Activated CD8-positive, alpha-beta T cell treated with anti-CD3 and anti-CD28 coated beads for 36 hours (primary cell): ENCODE results near the gene TANGO6. TPM values are rescaled to one million over a fixed set of nuclear protein-coding genes. Genes with fewer than 3 reads are reported as not detected.

Source experiments
- ATAC-seq: fragments of 200-7000 bp; cut with Tn5 transposase; one replicate; pipeline ENCODE4 v1.10.0; 2021; ENCODE audit warnings: mild to moderate bottlenecking, moderate library complexity
- CTCF ChIA-PET: fragments of 350-600 bp; sonication (Branson Sonifier 250); formaldehyde crosslinking; loops from one replicate; lab custom pipeline; 2021; ENCODE audit warnings: antibody characterized with exemption; lab: Charles Lee
- POLR2A ChIA-PET: fragments of 350-600 bp; sonication (Branson Sonifier 250); formaldehyde crosslinking; loops from one replicate; lab custom pipeline; 2021; ENCODE audit warnings: antibody characterized with exemption; lab: Charles Lee
- DNase-seq: peaks from one replicate; pipeline ENCODE4 v3.0.0-alpha.2; 2020
- H3K27ac Mint-ChIP-seq: one replicate; pipeline ENCODE4 v1.8.0; 2021; ENCODE audit warnings: mild to moderate bottlenecking, mixed read lengths
- H3K27me3 Mint-ChIP-seq: one replicate; pipeline ENCODE4 v1.8.0; 2021; ENCODE audit warnings: mixed read lengths
- H3K36me3 Mint-ChIP-seq: one replicate; pipeline ENCODE4 v1.8.0; 2021; ENCODE audit warnings: low read depth, mixed read lengths
- H3K4me1 Mint-ChIP-seq: one replicate; pipeline ENCODE4 v1.8.0; 2021; ENCODE audit warnings: low read depth, mixed read lengths
- H3K4me3 Mint-ChIP-seq: one replicate; pipeline ENCODE4 v1.8.0; 2021; ENCODE audit warnings: mild to moderate bottlenecking, moderate library complexity, mixed read lengths
- H3K9me3 Mint-ChIP-seq: one replicate; pipeline ENCODE4 v1.8.0; 2021; ENCODE audit warnings: mixed read lengths
- intact Hi-C: fragments of 100-400 bp; cut with micrococcal nuclease; formaldehyde crosslinking; loops from one replicate; pipeline ENCODE4 v1.10.0; 2022
- total RNA-seq, 2 experiments: library from RNA; stranded (reverse); gene quantifications; one replicate each; pipeline ENCODE4 v1.2.3, GENCODE V29; 2021
- TF ChIP-seq, protein P1 (sequence below): fragments of 200-600 bp; IDR thresholded peaks from one replicate; pipeline ENCODE4 v1.8.0; 2022; ENCODE audit warnings: antibody characterized with exemption, mild to moderate bottlenecking

Gene TANGO6
- total RNA-seq, 2 experiments from 2014 or later = 23.0 to 27.0 TPM

DNA sequence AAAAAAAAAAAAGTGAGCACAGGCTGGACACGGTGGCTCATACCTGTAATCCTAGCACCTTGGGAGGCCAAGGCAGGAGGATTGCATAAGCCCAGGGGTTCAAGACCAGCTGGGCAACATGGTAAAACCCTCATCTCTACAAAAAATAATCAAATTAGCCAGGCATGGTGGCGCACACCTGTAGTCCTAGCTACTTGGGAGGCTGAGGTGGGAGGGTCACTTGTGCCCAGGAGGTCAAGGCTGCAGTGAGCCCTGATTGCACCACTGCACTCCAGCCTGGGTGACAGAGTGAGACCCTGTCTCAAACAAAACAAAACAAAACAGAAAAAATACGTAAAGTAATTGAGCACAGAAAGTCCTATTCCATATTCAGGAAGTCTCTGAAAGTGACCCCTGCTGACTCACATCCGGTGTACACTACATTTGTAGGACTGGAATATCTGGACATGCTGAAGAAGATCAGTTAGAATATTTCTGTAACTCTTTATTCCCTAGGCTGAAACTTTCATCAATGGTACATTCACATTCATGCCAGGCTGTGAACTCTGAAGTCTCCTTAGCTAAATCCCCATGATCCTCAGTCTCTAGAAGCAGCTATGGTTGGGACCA is 196.1 kb downstream of the TANGO6 start:
- CTCF ChIA-PET = no interaction called here
- Mint-ChIP-seq H3K9me3 (no peaks in the 10 kb centered on the region), H3K4me1 (no peaks in the 10 kb centered on the region), H3K36me3 (peaks cover 34% of the 10 kb centered on the region), H3K4me3 (no peak overlapping the region), H3K27ac (no peak overlapping the region), H3K27me3 (no peaks in the 10 kb centered on the region)
- DNase-seq = no peak
- POLR2A ChIA-PET = no interaction called here
- ATAC-seq = no peak
- TF ChIP-seq, protein P1, sequence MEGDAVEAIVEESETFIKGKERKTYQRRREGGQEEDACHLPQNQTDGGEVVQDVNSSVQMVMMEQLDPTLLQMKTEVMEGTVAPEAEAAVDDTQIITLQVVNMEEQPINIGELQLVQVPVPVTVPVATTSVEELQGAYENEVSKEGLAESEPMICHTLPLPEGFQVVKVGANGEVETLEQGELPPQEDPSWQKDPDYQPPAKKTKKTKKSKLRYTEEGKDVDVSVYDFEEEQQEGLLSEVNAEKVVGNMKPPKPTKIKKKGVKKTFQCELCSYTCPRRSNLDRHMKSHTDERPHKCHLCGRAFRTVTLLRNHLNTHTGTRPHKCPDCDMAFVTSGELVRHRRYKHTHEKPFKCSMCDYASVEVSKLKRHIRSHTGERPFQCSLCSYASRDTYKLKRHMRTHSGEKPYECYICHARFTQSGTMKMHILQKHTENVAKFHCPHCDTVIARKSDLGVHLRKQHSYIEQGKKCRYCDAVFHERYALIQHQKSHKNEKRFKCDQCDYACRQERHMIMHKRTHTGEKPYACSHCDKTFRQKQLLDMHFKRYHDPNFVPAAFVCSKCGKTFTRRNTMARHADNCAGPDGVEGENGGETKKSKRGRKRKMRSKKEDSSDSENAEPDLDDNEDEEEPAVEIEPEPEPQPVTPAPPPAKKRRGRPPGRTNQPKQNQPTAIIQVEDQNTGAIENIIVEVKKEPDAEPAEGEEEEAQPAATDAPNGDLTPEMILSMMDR = no peak
- intact Hi-C loops = no loop called here

DNA sequence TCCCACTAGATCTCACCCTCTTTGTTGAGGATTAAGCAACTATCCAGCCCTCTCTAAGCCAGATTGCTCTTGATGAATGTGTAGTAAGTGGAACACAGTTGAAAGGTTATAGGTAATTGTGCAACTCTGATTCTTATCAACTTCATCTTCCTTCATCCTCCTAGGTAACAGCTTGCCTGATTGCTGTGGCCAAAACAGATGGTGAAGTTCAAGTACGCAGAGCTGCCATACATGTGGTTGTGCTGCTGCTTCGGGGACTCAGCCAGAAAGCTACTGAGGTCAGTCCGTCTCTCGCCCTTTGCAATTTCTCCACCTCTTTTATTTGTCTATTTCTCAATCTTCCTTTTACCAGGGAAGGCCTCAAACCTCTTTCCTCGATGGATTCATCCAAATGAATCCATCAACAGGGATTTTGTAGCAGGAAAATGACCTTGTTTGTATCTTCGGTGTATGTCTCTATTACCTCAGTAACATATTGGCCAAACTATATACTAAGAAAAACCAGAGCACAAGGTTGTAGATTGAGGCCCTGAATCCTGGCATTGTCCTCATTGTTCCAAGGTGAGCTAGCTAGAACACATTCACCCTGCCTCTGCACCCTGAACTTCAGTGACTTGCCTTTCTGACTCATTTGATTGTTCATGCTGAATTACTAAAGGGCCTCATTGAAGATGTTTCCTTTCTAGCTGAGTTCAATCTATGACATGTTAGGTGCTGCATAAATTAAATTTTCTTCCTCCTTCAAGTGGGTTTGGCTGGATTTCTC is 197.0 kb downstream of the TANGO6 start:
- TF ChIP-seq, protein P1 = no peak
- H3K27me3 Mint-ChIP-seq = no peaks in the 10 kb centered on the region
- H3K9me3 Mint-ChIP-seq = no peaks in the 10 kb centered on the region
- DNase-seq (no peak), ATAC-seq (no peak)
- CTCF ChIA-PET = no interaction called here
- POLR2A ChIA-PET = no interaction called here
- H3K27ac Mint-ChIP-seq = no peak overlapping the region
- intact Hi-C loops = no loop called here
- peaks cover 34% of the 10 kb centered on the region for H3K36me3 Mint-ChIP-seq
- no peaks in the 10 kb centered on the region for H3K4me1 Mint-ChIP-seq
- H3K4me3 Mint-ChIP-seq = no peak overlapping the region

DNA sequence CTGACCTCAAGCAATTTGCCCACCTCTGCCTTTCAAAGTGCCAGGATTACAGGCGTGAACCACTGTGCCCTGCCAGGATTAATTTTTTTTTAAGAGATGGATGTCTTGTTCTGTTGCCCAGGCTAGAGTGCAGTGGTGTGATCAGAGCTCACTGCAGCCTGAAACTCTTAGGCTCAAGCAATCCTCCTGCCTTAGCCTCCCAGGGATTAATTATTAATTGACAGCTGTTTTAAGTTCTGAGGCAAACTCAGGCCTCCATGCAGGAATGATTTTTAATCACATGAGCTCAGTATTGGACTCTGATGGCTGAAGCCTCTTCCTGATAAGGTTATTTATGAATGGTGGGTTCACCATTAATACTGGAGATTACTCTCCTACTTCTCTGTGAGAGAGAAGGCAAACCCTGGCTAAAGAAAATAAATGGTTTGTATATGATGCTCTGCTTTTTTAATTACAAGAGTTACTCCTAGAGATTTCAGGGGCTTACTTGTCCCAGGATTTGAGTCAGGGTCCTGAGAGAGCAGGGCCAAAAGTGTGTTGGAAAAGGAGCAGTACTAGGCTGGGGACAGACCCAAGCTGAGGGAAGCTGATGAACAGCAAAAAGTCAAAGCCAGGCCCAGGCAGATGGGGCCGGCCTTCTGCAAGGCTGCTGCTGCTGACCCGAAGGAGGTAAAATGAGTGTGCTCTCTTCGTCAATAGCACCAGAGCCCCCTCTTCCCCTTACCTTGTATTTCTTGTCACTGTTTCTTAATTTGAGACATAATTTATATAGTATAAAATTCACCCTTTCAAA is 205.2 kb downstream of the TANGO6 start:
- H3K4me3 Mint-ChIP-seq = no peak overlapping the region
- no peaks in the 10 kb centered on the region for H3K9me3 Mint-ChIP-seq
- POLR2A ChIA-PET = interaction anchor here (0.6 kb wide), 1 partner anchor 21 kb away, joined by 4 read pairs; no protein-coding TSS in a partner anchor
- H3K36me3 Mint-ChIP-seq = peaks cover 3% of the 10 kb centered on the region
- intact Hi-C loops = no loop called here
- DNase-seq = no peak
- no peak for ATAC-seq
- no peak overlapping the region for H3K27ac Mint-ChIP-seq
- H3K27me3 Mint-ChIP-seq = no peaks in the 10 kb centered on the region
- H3K4me1 Mint-ChIP-seq = no peaks in the 10 kb centered on the region
- CTCF ChIA-PET = no interaction called here
- TF ChIP-seq, protein P1 = no peak

DNA sequence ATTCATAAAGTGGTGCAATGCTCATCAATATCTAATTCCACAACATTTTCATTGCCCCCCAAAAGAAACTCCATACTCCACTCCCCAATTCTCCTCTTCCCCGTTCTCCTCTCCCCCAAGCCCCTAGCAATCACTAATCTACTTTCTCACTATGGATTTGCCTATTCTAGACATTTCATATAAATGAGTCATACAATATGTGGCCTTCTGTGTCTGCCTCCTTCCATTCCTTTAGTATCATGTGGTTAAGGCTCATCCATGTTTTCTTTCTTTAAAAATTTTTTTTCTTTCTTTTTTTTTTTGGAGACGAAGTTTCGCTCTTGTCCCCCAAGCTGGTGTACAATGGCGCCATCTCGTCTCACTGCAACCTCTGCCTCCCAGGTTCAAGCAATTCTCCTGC is 205.8 kb downstream of the TANGO6 start:
- intact Hi-C loops = no loop called here
- Mint-ChIP-seq H3K9me3 (no peaks in the 10 kb centered on the region), H3K4me3 (no peak overlapping the region), H3K4me1 (no peaks in the 10 kb centered on the region), H3K36me3 (peaks cover 3% of the 10 kb centered on the region), H3K27ac (no peak overlapping the region), H3K27me3 (no peaks in the 10 kb centered on the region)
- DNase-seq = no peak
- no peak for ATAC-seq
- ChIA-PET POLR2A (no interaction called here), CTCF (no interaction called here)
- TF ChIP-seq, protein P1 = no peak
